ENCODE data around the gene TEX264. TPM values are rescaled to one million over a fixed set of nuclear protein-coding genes. Genes with fewer than 3 reads are reported as not detected.
"Not testable (repeated sequence)": the region's sequence is repeated elsewhere in the genome, so short reads cannot be mapped to it uniquely, and the experiment has no call there.

TEX264 gene
- total and polyA plus RNA-seq, 5 donors from 2014 or later, result 47.0 to 165 (median 135) TPM

DNA sequence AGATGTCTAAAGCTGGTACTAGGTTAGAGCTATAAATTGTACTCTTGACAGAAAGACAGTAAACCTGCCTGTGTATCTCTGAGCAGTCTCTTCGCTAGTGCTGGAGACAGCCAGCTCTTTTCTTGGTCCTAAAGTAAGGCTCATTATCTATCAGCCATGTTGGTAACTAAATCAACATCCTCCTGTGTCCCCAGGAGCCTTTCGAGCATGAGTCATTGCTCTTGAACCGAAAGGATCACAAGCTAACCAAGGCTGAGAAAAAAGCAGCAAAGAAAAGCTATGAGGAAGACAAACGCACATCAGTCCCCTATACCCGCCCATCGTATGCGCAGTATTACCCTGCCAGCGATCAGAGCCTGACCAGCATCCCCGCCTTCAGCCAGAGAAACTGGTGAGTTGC lies 25.0 kb upstream of the TEX264 start:
- DNase-seq (no peak), ATAC-seq (ENCODE audit: low read depth in 2 of 2) (no peak)
- H3K27ac ChIP-seq (ENCODE audit: insufficient read depth, low read length, poor library complexity, severe bottlenecking), result no peak overlapping the region
- H3K4me3 ChIP-seq (ENCODE audit: low read depth, low read length), result no peak overlapping the region
- H3K9me3 ChIP-seq (ENCODE audit: control insufficient read depth in 2 of 2, low read length in 2 of 2), result no peaks in the 10 kb centered on the region
- peaks cover 70% of the 10 kb centered on the region for H3K36me3 ChIP-seq (ENCODE audit: control insufficient read depth, insufficient read depth, low read length)
- H3K4me1 ChIP-seq (ENCODE audit: control insufficient read depth, insufficient read depth, low read length, poor library complexity, severe bottlenecking), result no peaks in the 10 kb centered on the region
- Mint-ChIP-seq H3K27me3 (no peaks in the 10 kb centered on the region), H3K9me3 (peaks cover 0 to 3% (median 0%) of the 10 kb centered on the region in 7 donors), H3K4me3 (no peak overlapping the region), H3K4me1 (no peaks in the 10 kb centered on the region), H3K36me3 (peaks cover 76% of the 10 kb centered on the region), H3K27ac (peak overlapping the region in 1 of 3 donors; percentile 67)
- no peaks in the 10 kb centered on the region for H3K27me3 ChIP-seq (ENCODE audit: control insufficient read depth, insufficient read depth, low read length)

DNA sequence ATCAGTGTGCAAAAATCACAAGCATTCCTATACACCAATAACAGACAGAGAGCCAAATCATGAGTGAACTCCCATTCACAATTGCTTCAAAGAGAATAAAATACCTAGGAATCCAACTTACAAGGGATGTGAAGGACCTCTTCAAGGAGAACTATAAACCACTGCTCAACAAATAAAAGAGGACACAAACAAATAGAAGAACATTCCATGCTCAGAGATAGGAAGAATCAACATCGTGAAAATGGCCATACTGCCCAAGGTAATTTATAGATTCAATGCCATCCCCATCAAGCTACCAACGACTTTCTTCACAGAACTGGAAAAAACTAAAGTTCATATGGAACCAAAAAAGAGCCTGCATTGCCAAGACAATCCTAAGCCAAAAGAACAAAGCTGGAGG lies 18.9 kb upstream of the TEX264 start:
- H3K36me3 ChIP-seq (ENCODE audit: control insufficient read depth, insufficient read depth, low read length), result peaks cover 26% of the 10 kb centered on the region
- not testable (repeated sequence) for H3K4me1 ChIP-seq (ENCODE audit: control insufficient read depth, insufficient read depth, low read length, poor library complexity, severe bottlenecking); H3K9me3 Mint-ChIP-seq; H3K27ac ChIP-seq (ENCODE audit: insufficient read depth, low read length, poor library complexity, severe bottlenecking); H3K4me1 Mint-ChIP-seq; ATAC-seq (ENCODE audit: low read depth in 2 of 2); H3K27me3 ChIP-seq (ENCODE audit: control insufficient read depth, insufficient read depth, low read length); H3K4me3 Mint-ChIP-seq; H3K4me3 ChIP-seq (ENCODE audit: low read depth, low read length); DNase-seq; H3K9me3 ChIP-seq (ENCODE audit: control insufficient read depth in 2 of 2, low read length in 2 of 2); H3K27me3 Mint-ChIP-seq
- Mint-ChIP-seq H3K27ac (peak overlapping the region in 1 of 3 donors; percentile 47), H3K36me3 (peaks cover 55% of the 10 kb centered on the region)

DNA sequence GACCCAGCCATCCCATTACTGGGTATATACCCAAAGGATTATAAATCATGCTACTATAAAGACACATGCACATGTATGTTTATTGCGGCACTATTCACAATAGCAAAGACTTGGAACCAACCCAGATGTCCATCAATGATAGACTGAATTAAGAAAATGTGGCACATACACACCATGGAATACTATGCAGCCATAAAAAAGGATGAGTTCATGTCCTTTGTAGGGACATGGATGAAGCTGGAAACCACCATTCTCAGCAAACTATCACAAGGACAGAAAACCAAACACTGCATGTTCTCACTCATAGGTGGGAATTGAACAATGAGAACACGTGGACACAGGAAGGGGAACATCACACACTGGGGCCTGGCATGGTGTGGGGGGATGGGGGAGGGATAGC lies 17.6 kb upstream of the TEX264 start:
- not testable (repeated sequence) for H3K27ac Mint-ChIP-seq

DNA sequence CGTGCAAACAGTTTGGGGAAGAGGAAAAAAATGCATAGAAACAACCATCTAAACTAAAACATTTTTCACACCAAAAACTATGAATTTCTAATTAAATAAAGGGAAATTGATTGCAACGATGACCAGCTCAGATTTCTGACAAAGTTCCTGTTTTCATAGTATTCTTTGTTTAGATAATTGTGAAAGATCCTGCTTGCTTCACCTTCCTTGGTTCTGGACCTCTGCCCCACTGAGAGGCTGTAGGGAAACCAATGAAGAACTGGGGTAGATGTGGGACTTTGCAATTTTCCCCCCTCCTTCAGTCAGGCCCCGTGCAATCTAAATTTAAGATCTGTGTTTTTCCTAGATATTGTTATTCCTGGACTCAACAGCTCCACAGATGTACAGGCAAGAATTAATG lies 13.8 kb upstream of the TEX264 start:
- Mint-ChIP-seq H3K27me3 (no peaks in the 10 kb centered on the region), H3K4me1 (peaks cover 0 to 5% (median 1%) of the 10 kb centered on the region in 4 donors), H3K4me3 (no peak overlapping the region), H3K27ac (peak overlapping the region in 2 of 3 donors; percentile 65 to 75), H3K9me3 (peaks cover 0 to 4% (median 0%) of the 10 kb centered on the region in 7 donors), H3K36me3 (peaks cover 50% of the 10 kb centered on the region)
- H3K4me3 ChIP-seq (ENCODE audit: low read depth, low read length), result no peak overlapping the region
- peaks cover 51% of the 10 kb centered on the region for H3K36me3 ChIP-seq (ENCODE audit: control insufficient read depth, insufficient read depth, low read length)
- no peaks in the 10 kb centered on the region for H3K4me1 ChIP-seq (ENCODE audit: control insufficient read depth, insufficient read depth, low read length, poor library complexity, severe bottlenecking)
- ATAC-seq (ENCODE audit: low read depth in 2 of 2) (no peak), DNase-seq (no peak)
- no peak overlapping the region for H3K27ac ChIP-seq (ENCODE audit: insufficient read depth, low read length, poor library complexity, severe bottlenecking)
- H3K9me3 ChIP-seq (ENCODE audit: control insufficient read depth in 2 of 2, low read length in 2 of 2), result no peaks in the 10 kb centered on the region
- H3K27me3 ChIP-seq (ENCODE audit: control insufficient read depth, insufficient read depth, low read length), result no peaks in the 10 kb centered on the region

More for the DNA sequence above, 17.6 kb upstream of the TEX264 start:
- H3K9me3 ChIP-seq (ENCODE audit: control insufficient read depth in 2 of 2, low read length in 2 of 2); H3K27me3 Mint-ChIP-seq; H3K4me1 ChIP-seq (ENCODE audit: control insufficient read depth, insufficient read depth, low read length, poor library complexity, severe bottlenecking); ATAC-seq (ENCODE audit: low read depth in 2 of 2); H3K9me3 Mint-ChIP-seq; H3K4me1 Mint-ChIP-seq; H3K4me3 ChIP-seq (ENCODE audit: low read depth, low read length); DNase-seq; H3K27ac ChIP-seq (ENCODE audit: insufficient read depth, low read length, poor library complexity, severe bottlenecking); H3K4me3 Mint-ChIP-seq; H3K27me3 ChIP-seq (ENCODE audit: control insufficient read depth, insufficient read depth, low read length): not testable (repeated sequence)
- H3K36me3 Mint-ChIP-seq, result peaks cover 59% of the 10 kb centered on the region
- H3K36me3 ChIP-seq (ENCODE audit: control insufficient read depth, insufficient read depth, low read length), result peaks cover 24% of the 10 kb centered on the region

DNA sequence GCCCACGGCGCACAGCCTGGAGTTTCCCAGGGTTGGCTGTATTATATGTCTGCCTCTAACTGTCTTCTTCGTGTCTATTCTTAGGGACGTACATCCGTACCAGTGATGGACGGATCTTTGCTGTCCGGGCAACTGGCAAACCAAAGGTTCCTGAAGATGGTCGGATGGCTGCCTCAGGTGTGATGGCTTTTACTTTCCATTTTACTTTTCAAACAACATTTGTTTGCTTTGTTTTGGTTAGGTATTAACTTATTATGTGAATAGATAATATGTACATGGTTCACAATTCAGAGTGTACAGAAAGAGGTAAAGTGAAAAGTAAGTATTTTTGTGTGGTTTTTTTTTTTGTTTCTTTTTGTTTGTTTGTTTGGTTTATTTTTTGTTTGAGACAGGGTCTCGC lies 11.1 kb upstream of the TEX264 start:
- H3K27me3 ChIP-seq (ENCODE audit: control insufficient read depth, insufficient read depth, low read length), result no peaks in the 10 kb centered on the region
- peaks cover 0 to 6% (median 0%) of the 10 kb centered on the region in 4 donors for H3K4me1 Mint-ChIP-seq
- H3K4me1 ChIP-seq (ENCODE audit: control insufficient read depth, insufficient read depth, low read length, poor library complexity, severe bottlenecking), result no peaks in the 10 kb centered on the region
- no peak overlapping the region for H3K4me3 ChIP-seq (ENCODE audit: low read depth, low read length)
- H3K9me3 Mint-ChIP-seq, result no peaks in the 10 kb centered on the region
- H3K36me3 Mint-ChIP-seq, result peaks cover 59% of the 10 kb centered on the region
- DNase-seq (no peak), ATAC-seq (ENCODE audit: low read depth in 2 of 2) (no peak)
- H3K4me3 Mint-ChIP-seq, result no peak overlapping the region
- no peak overlapping the region for H3K27ac ChIP-seq (ENCODE audit: insufficient read depth, low read length, poor library complexity, severe bottlenecking)
- H3K36me3 ChIP-seq (ENCODE audit: control insufficient read depth, insufficient read depth, low read length), result peaks cover 62% of the 10 kb centered on the region
- H3K27ac Mint-ChIP-seq, result no peak overlapping the region
- H3K27me3 Mint-ChIP-seq, result no peaks in the 10 kb centered on the region
- H3K9me3 ChIP-seq (ENCODE audit: control insufficient read depth in 2 of 2, low read length in 2 of 2), result no peaks in the 10 kb centered on the region

DNA sequence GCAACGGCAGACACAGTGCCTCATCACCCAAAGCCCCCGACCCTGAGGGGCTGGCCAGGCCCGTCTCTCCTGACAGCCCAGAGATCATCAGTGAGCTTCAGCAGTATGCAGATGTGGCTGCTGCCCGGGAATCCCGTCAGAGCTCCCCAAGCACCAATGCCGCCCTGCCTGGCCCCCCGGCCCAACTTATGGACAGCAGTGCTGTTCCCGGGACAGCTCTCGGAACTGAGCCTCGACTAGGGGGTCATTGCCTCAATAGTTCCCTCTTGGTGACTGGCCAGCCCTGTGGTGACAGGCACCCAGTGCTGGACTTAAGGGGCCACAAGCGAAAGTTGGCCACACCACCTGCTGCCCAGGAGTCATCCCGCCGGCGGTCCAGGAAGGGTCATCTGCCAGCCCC lies 8.6 kb upstream of the TEX264 start:
- Histone ChIP-seq H3K4me3 (ENCODE audit: low read depth, low read length) (no peak overlapping the region), H3K27ac (ENCODE audit: insufficient read depth, low read length, poor library complexity, severe bottlenecking) (no peak overlapping the region), H3K36me3 (ENCODE audit: control insufficient read depth, insufficient read depth, low read length) (peaks cover 47% of the 10 kb centered on the region), H3K9me3 (ENCODE audit: control insufficient read depth in 2 of 2, low read length in 2 of 2) (no peaks in the 10 kb centered on the region), H3K27me3 (ENCODE audit: control insufficient read depth, insufficient read depth, low read length) (no peaks in the 10 kb centered on the region), H3K4me1 (ENCODE audit: control insufficient read depth, insufficient read depth, low read length, poor library complexity, severe bottlenecking) (no peaks in the 10 kb centered on the region)
- no peaks in the 10 kb centered on the region for H3K9me3 Mint-ChIP-seq
- DNase-seq (no peak), ATAC-seq (ENCODE audit: low read depth in 2 of 2) (no peak)
- peak overlapping the region in 1 of 3 donors; percentile 33 for H3K27ac Mint-ChIP-seq
- peaks cover 0 to 6% (median 2%) of the 10 kb centered on the region in 4 donors for H3K4me1 Mint-ChIP-seq
- no peak overlapping the region for H3K4me3 Mint-ChIP-seq
- peaks cover 49% of the 10 kb centered on the region for H3K36me3 Mint-ChIP-seq
- H3K27me3 Mint-ChIP-seq, result no peaks in the 10 kb centered on the region

DNA sequence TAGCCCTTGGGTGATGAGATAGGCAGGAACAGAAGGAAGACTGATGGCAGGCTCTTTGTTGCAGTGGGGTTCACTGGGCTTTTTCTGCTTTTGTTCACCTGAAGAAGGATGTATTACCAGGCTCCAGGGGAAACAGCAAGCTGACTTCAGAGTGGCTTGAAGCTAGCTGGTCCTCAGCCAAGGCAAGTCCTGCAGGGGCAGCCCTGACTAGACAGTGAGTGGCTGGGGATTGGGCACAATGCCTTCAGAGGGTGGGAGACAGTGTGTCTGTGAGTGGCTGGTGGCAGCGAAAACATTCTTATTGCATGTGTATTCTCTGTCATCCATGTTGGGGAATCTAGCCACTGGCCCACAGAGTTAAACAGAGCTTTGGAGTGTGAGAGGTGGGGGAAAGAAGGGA lies 2.3 kb upstream of the TEX264 start:
- peak overlapping the region in 3 of 4 donors; percentile 69 to 94 (median 83) for H3K4me3 Mint-ChIP-seq
- no peaks in the 10 kb centered on the region for H3K27me3 ChIP-seq (ENCODE audit: control insufficient read depth, insufficient read depth, low read length)
- peaks cover 13 to 53% (median 36%) of the 10 kb centered on the region in 4 donors for H3K4me1 Mint-ChIP-seq
- peaks cover 7% of the 10 kb centered on the region for H3K36me3 Mint-ChIP-seq
- no peak for DNase-seq
- no peaks in the 10 kb centered on the region for H3K9me3 Mint-ChIP-seq
- peaks cover 5% of the 10 kb centered on the region for H3K27me3 Mint-ChIP-seq
- H3K27ac Mint-ChIP-seq, result peak overlapping the region; percentile 77 to 93 (median 84)
- no peak overlapping the region for H3K4me3 ChIP-seq (ENCODE audit: low read depth, low read length)
- no peaks in the 10 kb centered on the region for H3K9me3 ChIP-seq (ENCODE audit: control insufficient read depth in 2 of 2, low read length in 2 of 2)
- no peak for ATAC-seq (ENCODE audit: low read depth in 2 of 2)
- no peak overlapping the region for H3K27ac ChIP-seq (ENCODE audit: insufficient read depth, low read length, poor library complexity, severe bottlenecking)
- H3K36me3 ChIP-seq (ENCODE audit: control insufficient read depth, insufficient read depth, low read length), result no peaks in the 10 kb centered on the region
- H3K4me1 ChIP-seq (ENCODE audit: control insufficient read depth, insufficient read depth, low read length, poor library complexity, severe bottlenecking), result peaks cover 42% of the 10 kb centered on the region

DNA sequence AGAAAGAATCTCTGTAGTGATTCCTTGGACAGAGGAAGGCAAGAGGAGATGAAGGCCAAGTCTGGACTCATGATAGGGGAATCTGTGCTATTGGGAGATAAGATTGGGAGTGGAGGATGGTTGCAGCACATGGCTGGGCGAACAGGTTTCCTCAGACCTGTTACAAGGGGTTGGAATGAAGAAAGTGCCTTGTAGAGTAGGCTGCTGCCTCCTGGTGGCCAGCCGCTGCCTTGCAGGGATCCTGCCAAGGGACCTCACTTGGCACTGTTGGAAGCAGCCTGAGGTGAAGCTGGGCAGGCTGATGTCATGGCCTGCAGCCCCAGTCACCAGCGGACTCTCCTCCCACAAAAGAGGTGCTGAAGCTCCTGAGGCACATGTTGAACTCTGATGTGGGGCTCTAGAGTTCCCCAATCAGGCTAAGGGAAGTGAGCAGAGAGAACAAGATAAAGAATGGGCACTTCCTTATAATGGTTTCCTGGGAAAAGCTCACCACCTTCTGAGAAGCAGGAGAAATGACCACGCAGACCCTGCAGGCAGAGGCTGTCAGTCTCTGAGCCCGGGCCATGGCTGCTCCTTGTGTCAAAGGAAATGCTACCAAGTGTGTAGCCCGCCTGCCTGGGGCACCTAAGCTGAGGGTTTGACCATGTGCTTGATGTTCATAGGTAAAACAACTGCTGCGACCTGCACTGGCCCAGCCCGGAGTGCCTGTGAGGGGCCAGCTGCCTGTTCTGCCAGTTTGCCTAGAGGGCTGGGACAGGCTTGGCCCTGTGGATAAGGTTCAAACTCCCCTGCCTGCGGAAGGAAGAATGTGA lies 1.6 kb upstream of the TEX264 start:
- ATAC-seq (ENCODE audit: low read depth in 2 of 2) (no peak), DNase-seq (peak; percentile 70 to 82 (median 73))
- peaks cover 5% of the 10 kb centered on the region for H3K36me3 Mint-ChIP-seq
- Histone ChIP-seq H3K27ac (ENCODE audit: insufficient read depth, low read length, poor library complexity, severe bottlenecking) (peak overlapping the region; percentile 89), H3K4me1 (ENCODE audit: control insufficient read depth, insufficient read depth, low read length, poor library complexity, severe bottlenecking) (peaks cover 49% of the 10 kb centered on the region), H3K9me3 (ENCODE audit: control insufficient read depth in 2 of 2, low read length in 2 of 2) (no peaks in the 10 kb centered on the region), H3K4me3 (ENCODE audit: low read depth, low read length) (peak overlapping the region; percentile 78), H3K36me3 (ENCODE audit: control insufficient read depth, insufficient read depth, low read length) (peaks cover 3% of the 10 kb centered on the region), H3K27me3 (ENCODE audit: control insufficient read depth, insufficient read depth, low read length) (no peaks in the 10 kb centered on the region)
- H3K4me1 Mint-ChIP-seq, result peaks cover 13 to 60% (median 38%) of the 10 kb centered on the region in 4 donors
- peak overlapping the region; percentile 83 to 94 (median 92) for H3K4me3 Mint-ChIP-seq
- peaks cover 5% of the 10 kb centered on the region for H3K27me3 Mint-ChIP-seq
- H3K27ac Mint-ChIP-seq, result peak overlapping the region in 2 of 3 donors; percentile 89 to 93
- no peaks in the 10 kb centered on the region for H3K9me3 Mint-ChIP-seq
